ENCODE results near the gene FANCB.

The FANCB gene

DNA sequence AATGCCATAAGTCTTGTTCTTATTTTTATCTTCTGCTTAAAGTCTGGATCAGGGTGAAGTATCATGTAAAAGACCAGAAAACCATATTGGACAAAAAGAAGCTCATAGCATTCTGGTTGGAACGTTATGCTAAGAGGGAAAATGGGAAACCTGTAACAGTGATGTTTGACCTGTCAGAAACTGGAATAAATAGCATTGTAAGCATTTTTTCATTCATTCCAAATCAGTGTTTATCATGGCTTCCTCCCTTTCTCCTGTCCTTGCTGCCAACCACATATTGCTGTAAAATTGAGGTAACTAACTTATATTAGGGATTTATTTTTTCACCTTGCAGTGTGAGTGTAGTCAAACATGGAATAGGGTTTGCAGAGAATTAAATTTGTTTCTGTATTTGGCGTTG lies 24.2 kb upstream of the FANCB start:
- Histone ChIP-seq H3K4me1 (ENCODE audit: control insufficient read depth, insufficient read depth, low read length) (0 out of 2 replicates have a peak, but pooled peaks cover 3% of the 10 kb centered on the region), H3K9ac (ENCODE audit: low read length) (no peak overlapping the region), H3K36me3 (ENCODE audit: control insufficient read depth, insufficient read depth, low read length) (peaks cover 18% of the 10 kb centered on the region), H3K4me3 (ENCODE audit: low read depth, low read length) (no peak overlapping the region), H3K9me3 (ENCODE audit: control insufficient read depth, insufficient read depth, low read depth, low read length) (no peaks in the 10 kb centered on the region), H3K27ac (ENCODE audit: low read depth, low read length) (no peak overlapping the region), H3K27me3 (ENCODE audit: control insufficient read depth, insufficient read depth, low read length) (no peaks in the 10 kb centered on the region; the same call in 1 of the 2 replicates)

GRCh38 chrX:14896273-14896672 lies 23.4 kb upstream of the FANCB start:
- Histone ChIP-seq H3K4me1 (ENCODE audit: control insufficient read depth, insufficient read depth, low read length) (0 out of 2 replicates have a peak, but pooled peaks cover 3% of the 10 kb centered on the region), H3K36me3 (ENCODE audit: control insufficient read depth, insufficient read depth, low read length) (peaks cover 18% of the 10 kb centered on the region), H3K27me3 (ENCODE audit: control insufficient read depth, insufficient read depth, low read length) (no peaks in the 10 kb centered on the region; the same call in 1 of the 2 replicates), H3K27ac (ENCODE audit: low read depth, low read length) (no peak overlapping the region), H3K9me3 (ENCODE audit: control insufficient read depth, insufficient read depth, low read depth, low read length) (no peaks in the 10 kb centered on the region), H3K4me3 (ENCODE audit: low read depth, low read length) (no peak overlapping the region), H3K9ac (ENCODE audit: low read length) (no peak overlapping the region)

DNA sequence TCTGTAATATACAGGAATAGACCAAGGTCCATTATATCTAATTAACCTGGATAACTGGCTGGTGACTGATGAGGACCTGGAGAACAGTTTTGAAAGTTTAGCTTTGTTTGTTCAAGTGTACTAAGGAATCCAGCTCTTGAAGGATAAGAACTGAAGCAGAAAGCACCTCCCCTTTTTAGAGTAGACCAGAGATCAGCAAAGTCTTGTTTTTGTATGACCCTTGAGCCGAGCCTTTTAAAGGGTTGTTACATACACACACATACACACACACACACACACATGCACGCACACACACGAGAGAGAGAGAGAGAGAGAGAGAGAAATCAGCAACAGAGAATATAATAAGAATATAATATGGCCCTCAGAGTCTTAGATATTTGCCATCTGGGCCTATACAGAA lies 13.4 kb upstream of the FANCB start:
- H3K27ac ChIP-seq (ENCODE audit: low read depth, low read length): no peak overlapping the region

DNA sequence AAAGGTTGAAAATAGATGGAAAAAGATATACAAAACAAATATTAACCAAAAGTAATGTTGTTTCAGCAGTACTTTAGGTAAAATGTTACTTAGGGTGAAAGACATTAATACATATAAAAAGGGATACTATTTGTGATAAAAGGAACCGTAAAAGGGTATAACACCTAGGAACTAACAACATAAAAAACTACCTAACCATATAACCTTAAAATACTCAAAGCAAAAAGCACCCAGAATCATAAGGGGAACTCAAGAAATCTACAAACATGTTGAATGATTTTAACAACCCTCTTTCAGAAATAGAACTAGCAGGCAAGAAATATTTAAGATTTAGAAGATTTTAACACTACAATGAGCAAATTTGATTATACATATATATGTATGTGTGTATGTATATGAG lies 11.8 kb upstream of the FANCB start:
- Histone ChIP-seq H3K27ac (ENCODE audit: low read depth, low read length) (no peak overlapping the region), H3K4me1 (ENCODE audit: control insufficient read depth, insufficient read depth, low read length) (no peaks in the 10 kb centered on the region), H3K4me3 (ENCODE audit: low read depth, low read length) (no peak overlapping the region), H3K9me3 (ENCODE audit: control insufficient read depth, insufficient read depth, low read depth, low read length) (no peaks in the 10 kb centered on the region), H3K36me3 (ENCODE audit: control insufficient read depth, insufficient read depth, low read length) (no peaks in the 10 kb centered on the region), H3K9ac (ENCODE audit: low read length) (no peak overlapping the region), H3K27me3 (ENCODE audit: control insufficient read depth, insufficient read depth, low read length) (no peaks in the 10 kb centered on the region)

More for the DNA sequence above, 13.4 kb upstream of the FANCB start:
- Histone ChIP-seq H3K9ac (ENCODE audit: low read length) (no peak overlapping the region), H3K27me3 (ENCODE audit: control insufficient read depth, insufficient read depth, low read length) (no peaks in the 10 kb centered on the region), H3K9me3 (ENCODE audit: control insufficient read depth, insufficient read depth, low read depth, low read length) (no peaks in the 10 kb centered on the region), H3K4me1 (ENCODE audit: control insufficient read depth, insufficient read depth, low read length) (no peaks in the 10 kb centered on the region), H3K36me3 (ENCODE audit: control insufficient read depth, insufficient read depth, low read length) (no peaks in the 10 kb centered on the region), H3K4me3 (ENCODE audit: low read depth, low read length) (no peak overlapping the region)

DNA sequence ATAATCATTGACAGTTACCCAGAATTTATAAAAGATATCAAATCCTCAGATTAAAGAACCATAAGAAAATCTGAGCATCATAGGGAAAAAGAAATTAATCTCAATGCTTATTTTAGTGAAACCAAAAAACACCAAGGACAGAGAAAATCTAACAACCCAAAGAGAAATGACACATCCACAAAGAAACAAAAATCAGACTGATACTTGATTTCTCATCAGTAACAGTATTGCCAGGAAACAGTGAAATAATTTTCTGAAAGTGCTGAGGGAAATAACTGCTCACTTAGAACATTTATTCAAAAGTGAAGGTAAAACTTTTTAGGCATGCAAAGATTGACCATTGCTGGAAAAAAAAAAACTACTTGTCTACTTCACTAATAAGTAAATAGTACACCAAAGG lies 11.0 kb upstream of the FANCB start:
- no peaks in the 10 kb centered on the region for H3K27me3 ChIP-seq (ENCODE audit: control insufficient read depth, insufficient read depth, low read length)
- H3K4me3 ChIP-seq (ENCODE audit: low read depth, low read length): no peak overlapping the region
- no peaks in the 10 kb centered on the region for H3K9me3 ChIP-seq (ENCODE audit: control insufficient read depth, insufficient read depth, low read depth, low read length)
- no peaks in the 10 kb centered on the region for H3K4me1 ChIP-seq (ENCODE audit: control insufficient read depth, insufficient read depth, low read length)
- H3K36me3 ChIP-seq (ENCODE audit: control insufficient read depth, insufficient read depth, low read length): no peaks in the 10 kb centered on the region
- no peak overlapping the region for H3K9ac ChIP-seq (ENCODE audit: low read length)
- H3K27ac ChIP-seq (ENCODE audit: low read depth, low read length): no peak overlapping the region

GRCh38 chrX:14875624-14876023 lies 2.8 kb upstream of the FANCB start:
- H3K36me3 ChIP-seq (ENCODE audit: control insufficient read depth, insufficient read depth, low read length): peaks cover 6% of the 10 kb centered on the region; the same call in 1 of the 2 replicates
- H3K9me3 ChIP-seq (ENCODE audit: control insufficient read depth, insufficient read depth, low read depth, low read length): no peaks in the 10 kb centered on the region
- H3K9ac ChIP-seq (ENCODE audit: low read length): no peak overlapping the region
- peaks cover 6% of the 10 kb centered on the region; the same call in 1 of the 2 replicates for H3K4me1 ChIP-seq (ENCODE audit: control insufficient read depth, insufficient read depth, low read length)
- H3K4me3 ChIP-seq (ENCODE audit: low read depth, low read length): no peak overlapping the region
- no peak overlapping the region for H3K27ac ChIP-seq (ENCODE audit: low read depth, low read length)
- no peaks in the 10 kb centered on the region; the same call in 1 of the 2 replicates for H3K27me3 ChIP-seq (ENCODE audit: control insufficient read depth, insufficient read depth, low read length)

DNA sequence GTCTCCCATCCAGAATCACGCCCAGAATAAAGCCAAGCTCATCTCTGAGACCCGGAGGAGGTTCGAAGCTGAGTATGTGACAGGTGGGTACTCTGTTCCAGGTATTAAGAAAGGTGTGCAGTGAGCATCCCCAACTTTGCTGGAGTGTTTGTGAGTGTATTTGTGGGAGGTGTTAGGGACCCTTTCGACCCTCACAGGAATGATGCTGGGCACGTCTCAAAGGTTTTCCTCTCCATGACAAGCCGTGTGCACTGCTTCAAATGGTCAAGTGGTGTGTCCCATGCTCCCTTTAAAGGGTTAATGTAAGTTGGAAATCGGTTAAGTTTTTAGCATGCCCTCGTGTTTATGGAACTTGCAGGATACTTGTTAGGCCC lies 794 bp upstream of the FANCB start:
- peak overlapping the region; percentile 91 for H3K9ac ChIP-seq (ENCODE audit: low read length)
- H3K36me3 ChIP-seq (ENCODE audit: control insufficient read depth, insufficient read depth, low read length): peaks cover 13% of the 10 kb centered on the region
- H3K4me1 ChIP-seq (ENCODE audit: control insufficient read depth, insufficient read depth, low read length): peaks cover 6% of the 10 kb centered on the region; the same call in 1 of the 2 replicates
- peak overlapping the region; percentile 99 for H3K4me3 ChIP-seq (ENCODE audit: low read depth, low read length)
- H3K9me3 ChIP-seq (ENCODE audit: control insufficient read depth, insufficient read depth, low read depth, low read length): no peaks in the 10 kb centered on the region; the same call in 1 of the 2 replicates
- no peaks in the 10 kb centered on the region; the same call in 1 of the 2 replicates for H3K27me3 ChIP-seq (ENCODE audit: control insufficient read depth, insufficient read depth, low read length)
- H3K27ac ChIP-seq (ENCODE audit: low read depth, low read length): peak overlapping the region; percentile 56; the same call in 1 of the 2 replicates

GRCh38 chrX:14872355-14872754 lies 514 bp downstream of the FANCB start:
- peaks cover 6% of the 10 kb centered on the region; the same call in 1 of the 2 replicates for H3K9me3 ChIP-seq (ENCODE audit: control insufficient read depth, insufficient read depth, low read depth, low read length)
- H3K36me3 ChIP-seq (ENCODE audit: control insufficient read depth, insufficient read depth, low read length): peaks cover 25% of the 10 kb centered on the region
- H3K4me3 ChIP-seq (ENCODE audit: low read depth, low read length): peak overlapping the region; percentile 79
- no peak overlapping the region for H3K27ac ChIP-seq (ENCODE audit: low read depth, low read length)
- H3K27me3 ChIP-seq (ENCODE audit: control insufficient read depth, insufficient read depth, low read length): no peaks in the 10 kb centered on the region; the same call in 1 of the 2 replicates
- peak overlapping the region; percentile 77 for H3K9ac ChIP-seq (ENCODE audit: low read length)
- H3K4me1 ChIP-seq (ENCODE audit: control insufficient read depth, insufficient read depth, low read length): peaks cover 6% of the 10 kb centered on the region; the same call in 1 of the 2 replicates

DNA sequence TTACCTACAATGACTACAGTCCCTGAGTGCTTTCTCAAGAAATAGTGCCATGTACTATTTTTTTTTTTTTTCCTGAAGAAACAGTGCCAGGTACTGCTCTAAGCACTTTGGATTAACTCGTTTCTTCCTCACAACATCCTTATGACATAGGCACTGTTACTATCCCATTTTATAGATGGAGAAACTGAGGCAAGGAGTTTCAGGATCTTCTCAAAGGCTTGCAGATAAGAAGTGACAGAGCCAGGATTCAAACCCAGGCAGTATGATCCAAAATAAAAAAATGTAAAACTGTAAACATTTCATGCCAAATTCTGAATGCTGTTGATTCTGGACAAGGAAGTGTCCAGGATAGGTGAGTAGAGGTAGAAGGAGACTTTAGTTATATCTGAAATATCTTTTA lies 1.1 kb downstream of the FANCB start:
- no peak overlapping the region for H3K9ac ChIP-seq (ENCODE audit: low read length)
- peaks cover 30% of the 10 kb centered on the region for H3K36me3 ChIP-seq (ENCODE audit: control insufficient read depth, insufficient read depth, low read length)
- peaks cover 6% of the 10 kb centered on the region; the same call in 1 of the 2 replicates for H3K4me1 ChIP-seq (ENCODE audit: control insufficient read depth, insufficient read depth, low read length)
- H3K27ac ChIP-seq (ENCODE audit: low read depth, low read length): no peak overlapping the region
- H3K9me3 ChIP-seq (ENCODE audit: control insufficient read depth, insufficient read depth, low read depth, low read length): peaks cover 11% of the 10 kb centered on the region; the same call in 1 of the 2 replicates
- H3K4me3 ChIP-seq (ENCODE audit: low read depth, low read length): peak overlapping the region; percentile 79
- no peaks in the 10 kb centered on the region; the same call in 1 of the 2 replicates for H3K27me3 ChIP-seq (ENCODE audit: control insufficient read depth, insufficient read depth, low read length)

GRCh38 chrX:14865201-14865600 lies 7.7 kb downstream of the FANCB start:
- no peak overlapping the region for H3K27ac ChIP-seq (ENCODE audit: low read depth, low read length)
- no peak overlapping the region for H3K9ac ChIP-seq (ENCODE audit: low read length)
- H3K9me3 ChIP-seq (ENCODE audit: control insufficient read depth, insufficient read depth, low read depth, low read length): peaks cover 11% of the 10 kb centered on the region; the same call in 1 of the 2 replicates
- H3K36me3 ChIP-seq (ENCODE audit: control insufficient read depth, insufficient read depth, low read length): peaks cover 46% of the 10 kb centered on the region
- no peaks in the 10 kb centered on the region for H3K27me3 ChIP-seq (ENCODE audit: control insufficient read depth, insufficient read depth, low read length)
- H3K4me1 ChIP-seq (ENCODE audit: control insufficient read depth, insufficient read depth, low read length): no peaks in the 10 kb centered on the region
- H3K4me3 ChIP-seq (ENCODE audit: low read depth, low read length): no peak overlapping the region

DNA sequence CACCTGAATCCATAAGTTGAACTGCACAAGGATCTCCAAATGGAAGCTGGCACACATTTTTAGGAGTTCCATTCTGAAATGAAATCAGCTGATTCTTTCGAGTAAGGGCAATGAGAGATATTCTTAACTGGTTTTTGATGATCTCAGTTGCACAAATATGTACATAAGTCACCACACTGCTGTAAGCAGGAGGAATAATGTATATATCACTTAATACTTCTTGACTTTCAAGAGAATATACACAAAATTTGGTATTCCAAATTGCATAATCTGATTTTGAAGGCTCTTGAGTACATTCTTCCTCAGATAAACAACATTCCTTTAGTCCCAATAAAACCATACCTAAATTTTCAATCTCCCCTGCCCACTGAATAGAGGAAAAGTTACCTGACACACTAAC lies 8.2 kb downstream of the FANCB start:
- H3K36me3 ChIP-seq (ENCODE audit: control insufficient read depth, insufficient read depth, low read length): peaks cover 46% of the 10 kb centered on the region
- H3K27ac ChIP-seq (ENCODE audit: low read depth, low read length): no peak overlapping the region
- peaks cover 11% of the 10 kb centered on the region; the same call in 1 of the 2 replicates for H3K9me3 ChIP-seq (ENCODE audit: control insufficient read depth, insufficient read depth, low read depth, low read length)
- H3K9ac ChIP-seq (ENCODE audit: low read length): no peak overlapping the region
- no peaks in the 10 kb centered on the region for H3K4me1 ChIP-seq (ENCODE audit: control insufficient read depth, insufficient read depth, low read length)
- H3K27me3 ChIP-seq (ENCODE audit: control insufficient read depth, insufficient read depth, low read length): no peaks in the 10 kb centered on the region; the same call in 1 of the 2 replicates
- no peak overlapping the region for H3K4me3 ChIP-seq (ENCODE audit: low read depth, low read length)
